LNCaP clone FGC (cell line): ENCODE measurements around the gene KLK7.

Source experiments
- DNase-seq: peaks from one replicate; pipeline ENCODE4 v3.0.0-alpha.2; 2011; ENCODE audit warnings: low read depth
- H3K4me3 ChIP-seq: 2 replicates; pipeline ENCODE4 v1.5.1; 2011; ENCODE audit warnings: mild to moderate bottlenecking, low read depth, low read length, control low read depth
- CTCF ChIP-seq: IDR thresholded peaks from 2 replicates; pipeline ENCODE4 v1.5.1; 2012; ENCODE audit warnings: mild to moderate bottlenecking; ENCODE audit not compliant: control insufficient read depth, insufficient read depth; ENCODE audit errors: extremely low read depth

Gene KLK7

GRCh38 chr19:51005248-51005647 lies 21.5 kb upstream of the KLK7 start:
- H3K4me3 ChIP-seq = no peak overlapping the region
- no peak for TF ChIP-seq CTCF
- DNase-seq = no peak

- DNase-seq = no peak
- no peak for TF ChIP-seq CTCF
- H3K4me3 ChIP-seq = no peak overlapping the region
Measured at GRCh38 chr19:51003316-51003715, 19.6 kb upstream of the KLK7 start.

DNA sequence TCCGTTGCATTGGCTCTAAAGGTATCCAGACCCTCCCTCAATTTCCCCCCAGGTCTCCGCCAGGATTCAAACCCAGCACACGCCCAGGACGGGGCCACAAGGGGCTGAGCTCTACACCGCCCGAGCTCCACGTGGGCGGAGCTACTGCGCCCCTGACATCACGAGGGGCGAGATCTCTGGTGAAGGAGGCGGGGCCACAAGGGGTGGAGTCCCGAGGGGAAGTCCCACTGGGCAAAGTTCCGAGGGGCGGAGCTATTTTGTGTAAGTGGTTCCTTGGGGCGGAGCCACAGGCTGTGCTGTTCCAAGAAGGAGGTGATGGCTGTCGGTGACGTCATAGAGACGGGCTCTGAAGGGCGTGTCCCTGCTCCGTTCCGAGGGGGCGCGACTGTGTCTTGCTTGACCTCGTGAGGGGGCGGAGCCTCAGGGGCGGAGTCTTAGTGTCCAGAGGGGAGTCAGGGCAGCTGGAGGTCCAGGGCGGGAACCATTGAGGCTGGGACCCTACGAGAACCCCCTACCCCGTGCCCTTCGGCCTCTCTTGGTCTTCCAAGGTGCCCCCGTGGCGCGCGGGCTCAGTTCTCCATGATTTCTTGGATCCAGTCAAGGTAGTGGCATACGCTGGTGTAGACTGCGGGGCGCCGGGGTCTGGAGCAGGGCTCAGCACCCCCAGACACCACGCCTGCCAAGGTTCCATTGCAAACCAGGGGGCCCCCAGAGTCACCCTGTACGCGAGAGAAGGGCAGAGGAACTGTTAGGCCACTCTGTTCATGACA lies 19.0 kb upstream of the KLK7 start:
- DNase-seq = no peak
- TF ChIP-seq CTCF = no peak
- H3K4me3 ChIP-seq = no peak overlapping the region

DNA sequence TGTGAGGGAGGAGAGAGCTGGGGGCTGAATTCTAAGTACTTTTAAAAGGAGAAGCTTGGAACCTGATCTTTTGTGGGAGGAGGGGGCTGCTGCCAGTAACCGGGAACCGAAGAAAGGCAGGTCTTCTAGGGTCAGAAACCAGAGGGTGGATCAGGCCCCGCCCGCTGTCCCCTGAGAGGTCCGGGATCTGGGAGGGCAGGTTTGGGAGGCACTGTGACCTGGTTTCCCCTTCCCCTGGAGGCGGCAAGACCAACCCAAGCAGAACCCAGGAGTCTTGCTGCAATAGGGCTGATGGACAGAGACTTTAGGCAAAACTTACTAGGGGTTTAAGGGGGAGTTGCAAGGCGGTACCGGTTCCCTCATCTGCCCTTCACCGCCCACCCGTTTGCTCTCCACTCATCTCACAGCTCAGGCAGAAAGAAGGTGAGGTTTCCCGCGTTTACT lies 18.4 kb upstream of the KLK7 start:
- H3K4me3 ChIP-seq = no peak overlapping the region
- TF ChIP-seq CTCF = no peak
- DNase-seq = no peak

DNA sequence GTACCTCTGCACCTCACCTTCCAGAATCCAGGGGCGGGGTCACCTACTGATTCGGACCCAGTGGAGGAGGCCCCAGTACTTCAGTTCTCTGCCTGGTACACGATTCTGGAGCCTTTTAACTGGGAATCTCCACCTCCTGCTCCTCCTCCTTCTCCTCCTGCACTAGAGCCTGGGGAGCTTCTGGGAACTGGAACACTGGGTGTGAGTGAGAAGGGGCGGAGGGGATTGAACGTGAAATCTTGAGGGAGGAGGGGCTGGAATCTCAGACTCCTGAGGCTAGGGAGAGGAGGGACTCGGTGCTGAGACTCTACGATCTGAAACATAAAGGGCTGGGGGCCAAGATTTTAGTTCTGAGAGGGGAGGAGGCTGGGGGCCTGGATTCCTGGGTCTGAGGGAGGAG lies 17.8 kb upstream of the KLK7 start, which contains the start of gene KLK8:
Gene KLK8, minus strand, starts transcription at position 90 of the 400 bp plus-strand sequence. CDS start 437 bp downstream, outside the sequence.
- DNase-seq = no peak
- no peak within 1 kb of the TSS for H3K4me3 ChIP-seq
- TF ChIP-seq CTCF = no peak

DNA sequence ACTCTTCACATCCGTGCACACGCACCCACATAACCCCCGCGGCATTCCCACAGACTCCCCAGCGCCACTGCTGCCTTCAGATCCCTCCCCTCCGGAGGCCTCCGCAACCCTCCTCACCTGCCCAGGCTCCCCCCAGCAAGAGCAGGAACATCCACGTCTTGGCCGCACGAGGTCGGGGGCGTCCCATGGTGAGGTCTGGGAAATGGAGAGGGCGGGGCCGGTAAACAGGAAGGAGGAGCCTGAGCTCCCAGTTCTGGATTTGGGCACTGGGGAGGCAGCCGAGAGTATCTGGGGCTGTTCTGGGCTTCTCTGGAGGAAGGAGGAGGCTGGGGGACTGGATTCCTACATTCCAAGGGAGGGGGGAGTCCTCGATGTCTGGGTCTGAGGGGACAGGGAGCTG lies 17.3 kb upstream of the KLK7 start:
- no peak overlapping the region for H3K4me3 ChIP-seq
- DNase-seq = no peak
- TF ChIP-seq CTCF = no peak

DNA sequence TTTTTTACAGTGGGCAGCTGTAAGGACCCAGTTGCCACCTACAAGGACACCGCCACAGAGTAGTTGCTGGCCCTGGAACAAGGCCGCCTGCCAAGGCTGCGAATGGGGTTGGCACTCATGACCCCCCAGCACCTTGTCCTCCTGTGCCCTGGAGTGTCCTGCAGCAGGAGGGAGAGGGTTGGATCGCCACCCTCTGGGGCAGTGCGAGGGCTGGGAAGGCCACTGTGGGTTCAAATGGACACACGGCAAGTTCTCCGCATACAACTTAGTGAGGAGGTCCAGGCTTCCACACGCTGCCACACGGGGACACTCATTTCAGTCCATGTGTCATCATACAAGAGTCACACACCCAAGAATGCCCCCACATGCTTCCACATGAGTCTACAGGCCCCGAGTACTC lies 16.7 kb upstream of the KLK7 start:
- DNase-seq = no peak
- TF ChIP-seq CTCF = no peak
- no peak overlapping the region for H3K4me3 ChIP-seq
